HepG2 (cell line): ENCODE results near the gene NR2F1. TPM values are rescaled to one million over a fixed set of nuclear protein-coding genes. Genes with fewer than 3 reads are reported as not detected.

Source experiments
- ATF5 ChIP-seq: sonication (generic); formaldehyde crosslinking; IDR thresholded peaks from 2 replicates; pipeline ENCODE4 v1.4.0; 2020; ENCODE audit warnings: mild to moderate bottlenecking, low read depth, missing genetic modification reagents
- CENPX ChIP-seq: sonication (generic); formaldehyde crosslinking; IDR thresholded peaks from 2 replicates; pipeline ENCODE4 v1.9.0; 2021; ENCODE audit warnings: mild to moderate bottlenecking, missing genetic modification reagents, moderate library complexity
- E2F1 ChIP-seq: sonication (generic); formaldehyde crosslinking; IDR thresholded peaks from 2 replicates; pipeline ENCODE4 v1.5.0; 2020; ENCODE audit warnings: missing genetic modification reagents
- GATAD2A ChIP-seq: IDR thresholded peaks from 2 replicates; pipeline ENCODE4 v1.6.1; 2016
- HMGXB4 ChIP-seq, 2 experiments: sonication (generic) in 1 of 2; formaldehyde crosslinking in 1 of 2; IDR thresholded peaks; 2 replicates each; pipeline versions ENCODE4 v1.4.0 to v1.6.1; 2018 to 2020; ENCODE audit warnings: missing genetic modification reagents in 2 of 2, borderline replicate concordance in 1 of 2, low read depth in 1 of 2, mild to moderate bottlenecking in 1 of 2, missing biosample characterization in 1 of 2
- HOXA3 ChIP-seq: sonication (generic); formaldehyde crosslinking; IDR thresholded peaks from 2 replicates; pipeline ENCODE4 v1.5.0; 2020; ENCODE audit warnings: missing genetic modification reagents
- KMT2B ChIP-seq: IDR thresholded peaks from 2 replicates; pipeline ENCODE4 v1.6.1; 2016; ENCODE audit warnings: missing genetic modification reagents, missing compliant biosample characterization
- SIX1 ChIP-seq: sonication (generic); formaldehyde crosslinking; IDR thresholded peaks from 2 replicates; pipeline ENCODE4 v1.4.0; 2020; ENCODE audit warnings: missing genetic modification reagents, borderline replicate concordance
- SMYD3 ChIP-seq: sonication (generic); formaldehyde crosslinking; IDR thresholded peaks from 2 replicates; pipeline ENCODE4 v1.8.1; 2023; ENCODE audit warnings: mild to moderate bottlenecking, missing genetic modification reagents
- XBP1 ChIP-seq: sonication (generic); formaldehyde crosslinking; IDR thresholded peaks from 2 replicates; pipeline ENCODE4 v1.5.0; 2020; ENCODE audit warnings: missing genetic modification reagents
- ZC3H4 ChIP-seq: sonication (generic); formaldehyde crosslinking; IDR thresholded peaks from 2 replicates; pipeline ENCODE4 v1.4.0; 2020; ENCODE audit warnings: missing genetic modification reagents, borderline replicate concordance
- ZHX2 ChIP-seq, 2 experiments: sonication (generic) in 1 of 2; formaldehyde crosslinking in 1 of 2; IDR thresholded peaks; 2 replicates each; pipeline versions ENCODE4 v1.6.1 to v1.9.0; 2014 to 2022; ENCODE audit warnings: antibody characterized with exemption in 1 of 2, borderline replicate concordance in 1 of 2, inconsistent platforms in 1 of 2, low read depth in 1 of 2, missing genetic modification reagents in 1 of 2
- ZNF10 ChIP-seq: sonication (generic); formaldehyde crosslinking; IDR thresholded peaks from 2 replicates; pipeline ENCODE4 v1.4.0; 2020; ENCODE audit warnings: mild to moderate bottlenecking, low read depth, missing genetic modification reagents, borderline replicate concordance
- ZNF350 ChIP-seq: sonication (generic); formaldehyde crosslinking; IDR thresholded peaks from 2 replicates; pipeline ENCODE4 v1.4.0; 2020; ENCODE audit warnings: mild to moderate bottlenecking, low read depth, missing genetic modification reagents, borderline replicate concordance
- ZNF543 ChIP-seq: sonication (generic); formaldehyde crosslinking; IDR thresholded peaks from 2 replicates; pipeline ENCODE4 v1.4.0; 2020; ENCODE audit warnings: mild to moderate bottlenecking, missing genetic modification reagents
- ZNF563 ChIP-seq: sonication (generic); formaldehyde crosslinking; IDR thresholded peaks from 2 replicates; pipeline ENCODE4 v1.8.0; 2022; ENCODE audit warnings: mild to moderate bottlenecking, moderate library complexity, missing genetic modification reagents
- ZNF781 ChIP-seq: sonication (generic); formaldehyde crosslinking; IDR thresholded peaks from 2 replicates; pipeline ENCODE4 v1.5.1; 2020; ENCODE audit warnings: borderline replicate concordance, mild to moderate bottlenecking, missing genetic modification reagents; ENCODE audit errors: not compliant biosample characterization
- ZSCAN25 ChIP-seq: sonication (generic); formaldehyde crosslinking; IDR thresholded peaks from 2 replicates; pipeline ENCODE4 v1.8.0; 2022; ENCODE audit warnings: mild to moderate bottlenecking, missing genetic modification reagents
- polyA plus RNA-seq, 8 experiments: library from polyadenylated mRNA; depleted of rRNA in 3 of 8; stranded (reverse) in 7 of 8; unstranded in 1 of 8; fragments of >200 nt; fragmentation: Illumina TruSeq in 4 of 8; extraction: Trizol in 4 of 8; gene quantifications; 2 replicates each; pipeline versions ENCODE4 v1.2.1 to v1.2.3, GENCODE V29; 2011 to 2016; ENCODE audit warnings: low read depth in 4 of 8, missing spikeins in 1 of 8, mixed read lengths in 1 of 8; ENCODE audit not compliant: insufficient read depth in 1 of 8
- total RNA-seq, 5 experiments: library from RNA; depleted of rRNA; stranded (reverse); fragments of >200 nt; fragmentation: Illumina TruSeq; extraction: Trizol; gene quantifications; 2 replicates each; pipeline ENCODE4 v1.2.3, GENCODE V29; 2016; ENCODE audit warnings: low read depth in 1 of 5

The NR2F1 gene
- total and polyA plus RNA-seq, 2 of the 13 experiments (the other 11 are each of a cell fraction or from before 2014, with no cell fraction given), result 17.1 to 59.7 TPM

GRCh38 chr5:93580063-93580926, 2.7 kb upstream of the NR2F1 start (continued):
- no peak; the same call in 1 of the 2 replicates for TF ChIP-seq ZHX2 (IDR thresholded peaks at IDR 0.05; ENCODE audit: low read depth)
- no peak for TF ChIP-seq ZHX2 (CRISPR knock-in tag; IDR thresholded peaks at IDR 0.05; ENCODE audit: borderline replicate concordance)
- no peak for TF ChIP-seq ZNF781 (CRISPR knock-in tag)
- no peak for TF ChIP-seq SMYD3
- TF ChIP-seq E2F1 (CRISPR knock-in tag), result peak; percentile 55; the same call in 1 of the 2 replicates
- 0 out of 2 replicates have a peak, but pooled peaks have one; percentile 46 for TF ChIP-seq ZNF543 (CRISPR knock-in tag)
- peak; percentile 40 to 65; a peak in 1 of 4 replicates for TF ChIP-seq HMGXB4 (CRISPR knock-in tag; IDR thresholded peaks at IDR 0.05; ENCODE audit: borderline replicate concordance in 1 of 2, low read depth in 1 of 2)
- no peak for TF ChIP-seq ZC3H4 (CRISPR knock-in tag)
- no peak; the same call in 1 of the 2 replicates for TF ChIP-seq ZNF350 (CRISPR knock-in tag)
- TF ChIP-seq ATF5 (CRISPR knock-in tag), result no peak
- no peak; the same call in none of the 2 replicates for TF ChIP-seq KMT2B (CRISPR knock-in tag)
- no peak; the same call in 1 of the 2 replicates for TF ChIP-seq ZSCAN25 (CRISPR knock-in tag)
- TF ChIP-seq GATAD2A, result no peak
- TF ChIP-seq ZNF563 (CRISPR knock-in tag), result no peak
- no peak for TF ChIP-seq CENPX (CRISPR knock-in tag)
- TF ChIP-seq HOXA3 (CRISPR knock-in tag), result no peak
- TF ChIP-seq XBP1 (CRISPR knock-in tag), result no peak
- no peak for TF ChIP-seq SIX1 (CRISPR knock-in tag)
- no peak for TF ChIP-seq ZNF10
